GM18508 (cell line): ENCODE measurements around the gene TMCC1.

Experiments used
- ATAC-seq: cut with Tn5 transposase; IDR thresholded peaks from one replicate; pipeline ENCODE4 v1.9.1; 2021; ENCODE audit warnings: moderate number of reproducible peaks; ENCODE audit not compliant: insufficient read depth, unreplicated experiment

The TMCC1 gene

GRCh38 chr3:129605203-129605921, 288.1 kb downstream of the TMCC1 start:
- no peak for ATAC-seq

GRCh38 chr3:129604767-129605166, 288.7 kb downstream of the TMCC1 start:
- ATAC-seq = no peak

DNA sequence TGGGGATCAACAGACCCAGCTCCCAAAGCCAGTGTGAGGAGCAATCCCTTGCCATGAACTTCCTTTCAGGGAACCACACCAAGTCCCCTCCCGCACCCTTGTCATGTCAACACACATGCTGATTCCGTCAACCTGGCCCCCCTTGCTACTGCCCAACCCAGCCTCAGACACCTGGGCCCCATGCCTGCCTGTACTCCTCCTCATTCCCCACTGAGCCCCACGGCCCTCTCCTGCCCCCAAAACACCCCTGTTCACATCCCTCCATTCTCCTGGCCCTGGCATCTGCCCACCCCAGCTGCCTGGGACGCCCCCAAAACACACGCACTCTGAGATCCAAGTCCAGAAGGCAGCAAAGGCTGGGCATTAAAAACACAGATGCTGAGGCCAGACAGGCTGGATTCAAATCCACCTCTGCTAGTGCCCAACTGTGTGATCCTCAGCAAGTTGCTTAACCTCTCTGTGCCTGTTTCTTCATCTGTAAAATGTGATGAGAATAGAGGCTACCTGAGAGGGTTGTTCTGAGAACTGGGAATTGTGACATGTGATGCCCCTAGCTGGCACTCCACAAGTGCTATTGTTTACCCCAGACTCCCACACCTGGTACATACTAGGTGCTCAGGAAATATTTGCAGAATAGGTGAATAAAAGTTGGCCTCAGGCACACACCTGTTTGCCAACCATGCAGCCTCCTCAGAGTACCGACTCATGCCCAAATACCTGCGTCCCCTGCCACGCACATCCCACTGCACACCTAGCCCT, 289.3 kb downstream of the TMCC1 start:
- ATAC-seq = no peak

DNA sequence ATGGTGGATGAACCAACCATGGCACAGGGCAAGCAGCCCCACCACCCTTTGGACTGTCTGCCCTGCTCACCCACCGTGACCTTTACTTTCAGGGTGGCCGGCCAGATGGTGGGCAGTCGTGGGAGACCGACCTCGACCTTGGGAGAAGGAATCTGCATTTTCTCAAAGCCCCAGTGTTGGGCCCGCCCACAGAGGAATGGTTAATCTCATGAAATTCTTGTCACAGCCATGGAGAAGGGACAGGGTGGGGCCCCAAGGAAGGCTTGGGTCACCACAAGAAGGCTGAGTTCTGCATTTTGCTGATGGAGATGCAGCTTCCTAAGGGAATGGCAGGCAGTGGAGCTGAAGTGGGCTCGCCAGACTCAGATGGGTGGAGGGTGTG, 290.0 kb downstream of the TMCC1 start:
- no peak for ATAC-seq

DNA sequence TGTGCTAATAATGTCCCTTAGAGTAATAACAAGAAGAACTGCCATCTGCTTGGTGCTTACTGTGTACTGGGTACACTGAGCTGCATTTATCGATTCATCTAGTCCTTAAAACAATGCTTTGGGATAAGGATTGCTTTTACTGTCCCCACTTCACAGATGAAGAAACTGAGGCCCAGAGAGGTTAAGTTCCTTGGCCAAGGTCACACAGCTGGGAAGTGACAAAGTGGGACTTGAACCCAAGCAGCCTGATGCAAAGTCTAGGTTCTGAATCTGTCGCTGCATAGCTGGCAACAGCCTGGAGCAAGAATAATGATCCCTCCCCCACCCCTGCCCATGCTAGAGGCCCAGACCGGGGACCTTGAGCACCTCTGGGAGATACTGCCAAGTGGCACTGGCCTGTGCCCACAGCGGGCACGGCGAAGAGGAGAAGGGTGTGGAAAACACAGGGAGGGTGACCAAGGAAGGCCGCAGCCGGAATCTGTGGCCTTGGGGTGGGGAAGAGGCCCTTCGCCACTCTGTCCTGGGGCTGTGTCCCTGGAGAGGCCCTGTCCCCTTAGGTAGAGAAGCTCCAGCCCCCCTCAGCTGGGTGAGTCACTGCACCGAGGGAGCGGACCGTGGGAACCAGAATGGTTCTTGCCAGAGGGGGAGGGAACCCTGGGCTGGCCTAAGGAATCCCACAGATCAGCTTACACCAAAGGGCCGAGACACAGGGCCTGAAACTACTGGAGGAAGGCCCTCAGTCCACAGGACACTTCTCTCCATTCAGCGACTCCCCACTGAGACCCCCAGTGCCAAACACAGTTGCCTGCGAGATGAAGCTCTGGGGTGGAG, 290.6 kb downstream of the TMCC1 start:
- ATAC-seq = no peak

GRCh38 chr3:129602309-129602708, 291.2 kb downstream of the TMCC1 start:
- no peak for ATAC-seq

GRCh38 chr3:129601713-129602112, 291.8 kb downstream of the TMCC1 start:
- ATAC-seq = no peak

DNA sequence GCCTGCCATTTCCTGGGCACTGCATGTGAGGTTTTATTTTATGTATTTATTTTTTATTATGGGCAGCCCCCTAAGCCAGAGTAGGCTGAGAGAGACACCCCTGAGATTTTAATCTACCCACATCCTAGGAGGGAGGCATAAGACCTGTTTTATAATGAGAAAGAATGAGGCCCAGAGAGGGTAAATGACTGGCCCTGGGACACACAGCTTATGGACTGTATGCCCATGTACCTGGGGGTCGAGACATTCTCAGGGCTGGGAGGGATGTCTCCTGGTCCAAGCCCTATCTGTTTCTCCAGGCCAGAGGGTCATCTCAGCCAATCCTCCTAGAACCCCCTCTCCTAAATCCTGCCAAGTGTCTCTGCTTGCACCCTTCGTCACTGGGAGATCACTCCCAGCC, 293.2 kb downstream of the TMCC1 start:
- ATAC-seq = no peak

GRCh38 chr3:129599607-129600006, 293.9 kb downstream of the TMCC1 start:
- no peak for ATAC-seq

- no peak for ATAC-seq
Observed at GRCh38 chr3:129599073-129599472, 294.4 kb downstream of the TMCC1 start.

- no peak for ATAC-seq
Observed at GRCh38 chr3:129598484-129598883, 295.0 kb downstream of the TMCC1 start.

DNA sequence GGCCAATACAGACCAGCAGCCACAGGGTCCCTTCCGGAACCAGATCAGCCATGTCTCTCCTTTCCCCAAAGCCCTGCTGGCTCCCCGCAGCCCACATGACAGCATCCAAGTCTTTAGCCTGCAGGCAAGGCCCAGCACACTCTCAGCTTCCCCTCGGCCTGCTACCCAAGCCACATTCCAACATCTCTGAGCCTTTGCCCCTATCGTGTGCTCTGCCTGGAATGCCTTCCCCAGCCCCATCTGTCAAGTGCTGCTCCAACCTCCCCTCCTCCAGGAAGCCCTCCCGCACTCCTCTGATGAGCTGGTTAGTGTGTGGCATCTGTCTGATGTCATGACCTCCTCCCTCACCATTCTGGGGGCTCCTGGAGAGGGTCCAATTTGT, 295.5 kb downstream of the TMCC1 start:
- ATAC-seq = no peak
